Raji (cell line): ENCODE data around the gene ARFGAP3.

Experiments
- POLR2A ChIP-seq: IDR thresholded peaks from 2 replicates; pipeline ENCODE4 v1.6.1; 2011; ENCODE audit warnings: low read depth, low read length, control low read depth; ENCODE audit not compliant: insufficient read depth

Gene ARFGAP3

DNA sequence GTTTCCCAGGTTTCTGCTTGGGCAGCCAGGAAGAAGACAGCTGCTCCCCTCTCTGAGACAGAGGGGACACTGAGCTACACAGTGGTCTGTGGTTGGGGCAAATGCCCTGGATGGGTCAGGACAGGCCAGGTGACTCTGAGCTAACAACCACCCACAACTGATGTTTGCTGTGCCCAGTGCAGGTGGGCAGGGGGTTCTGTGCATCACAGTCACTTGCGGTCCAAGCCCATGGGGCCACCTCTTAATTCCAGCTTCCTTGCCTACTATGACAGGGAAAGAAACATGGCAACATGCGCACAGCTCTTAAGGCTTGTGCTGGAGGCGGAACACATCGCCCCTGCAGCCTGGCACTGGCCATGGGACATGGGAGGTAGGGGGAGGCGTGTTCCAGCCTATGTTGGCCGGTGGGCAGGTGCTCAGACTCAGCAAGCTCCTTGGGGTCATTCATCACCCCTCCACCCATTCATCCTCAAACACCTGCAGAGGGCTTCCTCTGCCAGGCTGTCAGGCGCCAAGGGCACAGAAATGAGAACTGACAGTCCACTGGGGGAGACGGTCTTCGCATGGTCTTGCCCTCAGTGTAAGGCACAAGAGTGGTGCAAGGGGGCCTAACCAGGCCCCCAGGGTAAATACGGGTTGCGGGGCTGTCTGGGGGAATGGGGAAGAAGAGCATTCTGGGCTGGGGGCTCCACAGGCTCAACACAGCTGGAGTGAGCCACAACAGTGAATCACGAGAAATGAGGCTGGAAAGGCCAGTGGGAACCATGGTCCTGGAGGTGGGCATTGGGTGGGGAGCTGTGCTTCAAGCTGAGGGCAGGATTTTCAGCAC is 55.6 kb downstream of the ARFGAP3 start:
- no peak for TF ChIP-seq POLR2A

DNA sequence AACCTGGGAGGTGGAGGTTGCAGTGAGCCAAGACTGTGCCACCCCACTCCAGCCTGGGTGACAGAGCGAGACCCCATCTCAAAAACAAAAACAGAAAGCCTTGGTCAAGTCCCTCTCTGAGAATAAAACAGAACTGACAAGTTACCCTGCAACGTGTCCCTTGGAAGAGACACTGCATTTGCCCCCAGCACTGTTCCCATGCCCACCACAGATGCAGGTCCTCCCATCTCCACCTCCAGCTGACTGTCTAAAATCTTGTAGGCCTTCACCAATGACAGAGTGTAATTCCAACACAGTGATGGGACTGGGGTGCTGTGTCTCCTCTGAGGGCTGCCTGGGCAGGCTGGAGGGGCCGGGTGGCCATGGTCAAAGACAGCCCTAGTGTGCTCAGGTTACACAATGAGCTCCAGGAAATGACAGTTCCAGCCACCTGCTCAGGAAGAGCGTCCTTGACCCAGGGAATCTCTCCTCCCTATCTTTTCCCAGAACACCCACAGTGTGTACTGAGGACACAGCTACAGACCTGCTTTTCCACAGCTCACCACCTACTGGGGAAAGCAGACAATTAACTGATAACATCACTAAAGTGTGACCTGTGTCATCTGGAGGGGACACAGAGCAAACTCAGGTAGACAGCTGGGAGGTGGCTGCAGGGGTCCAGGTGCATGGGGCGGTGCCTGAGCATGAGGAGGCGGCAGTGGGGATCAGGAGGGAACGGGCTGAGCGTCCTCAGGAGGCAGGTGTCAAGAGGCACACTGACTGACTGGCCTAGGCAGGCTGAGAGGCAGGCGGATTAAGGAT is 56.4 kb downstream of the ARFGAP3 start:
- TF ChIP-seq POLR2A = no peak

DNA sequence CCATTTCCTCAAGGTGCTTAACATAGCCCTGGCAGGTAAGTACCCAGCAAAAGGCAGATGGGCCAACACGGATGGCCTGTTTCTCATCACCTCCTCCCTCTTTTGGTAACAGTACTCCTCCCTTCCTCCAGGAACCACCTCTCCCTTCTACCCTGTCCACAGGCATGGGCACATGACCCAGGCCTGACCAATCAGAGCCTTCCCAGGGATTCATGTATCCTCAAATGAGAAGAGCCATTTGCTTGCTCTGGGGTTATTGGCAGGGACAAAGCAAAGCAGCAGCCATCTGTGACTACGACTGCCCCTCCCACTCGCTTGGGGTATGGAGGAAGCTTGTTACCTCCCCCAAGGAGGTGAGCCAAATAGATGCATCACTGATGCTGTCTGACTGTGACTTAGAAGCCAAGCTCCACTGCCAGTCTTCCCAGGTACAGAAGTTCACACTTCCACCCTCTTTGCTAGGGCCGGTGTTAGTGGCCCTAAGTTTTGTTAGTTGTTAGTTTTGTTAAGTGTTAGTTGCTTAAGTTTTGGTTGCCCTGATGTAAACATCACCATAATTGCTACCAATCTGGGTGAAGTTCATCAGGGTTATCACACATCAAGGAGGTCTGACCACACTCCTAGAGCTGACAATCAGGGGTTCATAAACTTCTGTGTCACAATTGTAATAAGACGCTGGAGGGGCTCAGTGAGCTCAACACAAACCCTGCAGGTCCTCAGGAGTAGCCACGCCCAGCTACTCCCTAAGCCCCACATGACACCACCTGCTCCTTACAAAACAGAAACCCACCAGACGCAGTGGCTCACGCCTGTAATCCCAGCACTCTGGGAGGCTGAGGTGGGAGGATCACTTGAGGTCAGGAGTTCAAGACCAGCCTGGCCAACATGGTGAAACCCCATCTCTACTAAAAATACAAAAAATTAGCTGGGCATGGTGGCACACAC is 57.3 kb downstream of the ARFGAP3 start:
- no peak for TF ChIP-seq POLR2A

DNA sequence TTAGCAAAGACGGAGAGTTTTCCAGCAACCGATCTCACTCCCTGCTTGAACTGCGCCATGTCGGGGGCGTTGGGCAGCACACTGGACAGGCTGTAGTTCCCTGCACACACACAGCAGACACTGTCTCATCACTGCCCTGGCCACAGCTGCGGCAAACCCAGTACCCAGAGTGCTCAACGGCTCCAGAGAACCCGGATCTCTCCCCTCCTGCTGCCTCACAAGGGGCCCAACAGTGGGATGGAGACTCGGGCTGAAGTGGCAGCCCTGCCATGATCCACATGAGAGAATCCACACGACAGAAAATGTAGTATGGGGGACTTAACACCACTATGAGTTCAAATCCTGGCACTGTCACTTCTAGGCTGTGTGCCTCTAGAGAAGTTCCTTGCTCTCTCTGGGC is 58.0 kb downstream of the ARFGAP3 start:
- TF ChIP-seq POLR2A = no peak

DNA sequence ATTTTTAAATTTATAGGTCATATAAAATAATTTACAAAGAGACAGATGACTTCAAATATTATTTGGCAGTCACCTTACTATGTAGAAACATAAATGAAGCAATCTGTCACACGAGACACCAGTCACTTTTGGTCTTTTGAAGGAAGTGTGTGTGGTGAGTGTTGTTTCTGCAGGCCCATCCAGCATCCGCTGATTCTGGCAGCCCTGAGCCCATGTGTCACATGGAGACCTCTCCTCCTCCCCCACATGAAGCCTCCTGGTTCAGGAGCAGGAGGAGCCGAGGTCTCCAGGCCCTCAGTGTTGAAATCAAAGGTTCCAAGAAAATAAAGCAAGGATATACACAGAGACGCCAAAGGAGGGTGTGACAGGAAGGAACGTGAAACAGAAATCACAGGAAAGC is 60.1 kb downstream of the ARFGAP3 start:
- no peak for TF ChIP-seq POLR2A

DNA sequence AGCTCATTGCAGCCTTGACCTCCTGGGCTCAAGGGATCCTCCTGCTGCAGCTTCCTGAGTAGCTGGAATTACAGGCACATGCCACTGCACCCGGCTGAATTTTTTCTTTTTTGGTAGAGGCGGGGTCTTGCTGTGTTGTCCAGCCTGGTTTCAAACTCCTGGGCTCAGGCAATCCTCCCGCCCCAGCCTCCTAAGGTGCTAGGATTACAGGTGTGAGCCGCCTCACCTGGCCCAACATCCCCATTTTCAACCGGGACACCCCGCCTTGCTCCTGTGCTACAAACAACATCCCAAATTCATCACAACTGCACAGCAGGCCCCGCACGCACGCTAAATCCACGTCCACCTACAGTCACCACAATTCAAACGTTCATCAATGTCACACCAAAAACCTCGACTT is 61.0 kb downstream of the ARFGAP3 start:
- TF ChIP-seq POLR2A = no peak

DNA sequence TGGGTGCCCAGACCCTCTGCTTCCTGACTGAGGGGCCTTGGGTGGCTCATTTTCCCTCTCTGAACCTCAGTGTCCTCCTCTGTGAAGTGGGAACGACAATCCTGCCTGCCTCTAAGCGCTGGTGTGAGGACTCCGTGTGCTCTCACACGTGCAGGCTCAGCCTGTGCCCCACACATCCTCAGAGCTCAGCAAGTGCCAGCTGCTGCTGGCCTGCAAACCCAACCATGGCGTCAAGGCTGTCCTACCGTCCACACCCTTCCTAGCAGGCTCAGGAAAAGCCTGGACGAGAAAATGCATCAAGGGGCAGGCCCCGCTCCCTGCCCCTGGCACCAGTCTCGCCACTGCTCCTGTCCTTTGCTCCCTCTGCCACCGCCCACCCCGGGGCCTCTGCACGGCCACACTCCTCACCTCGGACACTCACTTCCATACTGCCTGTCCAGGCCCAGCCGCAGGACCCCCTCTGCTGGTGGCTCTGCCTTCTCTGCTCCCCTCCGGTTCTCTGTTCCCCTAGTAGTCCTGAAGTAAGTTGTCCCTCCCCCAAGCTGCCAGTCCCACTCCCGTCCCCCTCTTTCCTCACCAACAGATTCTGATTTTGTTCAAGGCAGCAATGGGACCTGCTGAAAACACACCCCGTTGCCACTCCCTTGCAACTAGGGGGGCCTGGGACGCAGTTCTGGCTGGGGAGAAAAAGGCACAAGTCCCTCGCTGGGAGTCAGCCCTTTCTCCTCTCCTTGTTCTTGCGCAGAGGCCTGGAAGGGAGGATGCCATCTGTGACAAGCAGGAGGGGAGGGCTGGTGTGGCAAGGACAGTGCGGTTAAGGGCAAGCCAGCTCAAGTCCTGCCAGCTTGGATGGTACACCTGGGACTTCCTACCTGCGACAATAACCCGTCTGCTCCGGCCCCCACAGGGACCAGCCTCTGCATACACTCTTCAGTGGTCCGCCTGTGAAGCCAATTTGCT is 62.2 kb downstream of the ARFGAP3 start:
- TF ChIP-seq POLR2A = no peak

DNA sequence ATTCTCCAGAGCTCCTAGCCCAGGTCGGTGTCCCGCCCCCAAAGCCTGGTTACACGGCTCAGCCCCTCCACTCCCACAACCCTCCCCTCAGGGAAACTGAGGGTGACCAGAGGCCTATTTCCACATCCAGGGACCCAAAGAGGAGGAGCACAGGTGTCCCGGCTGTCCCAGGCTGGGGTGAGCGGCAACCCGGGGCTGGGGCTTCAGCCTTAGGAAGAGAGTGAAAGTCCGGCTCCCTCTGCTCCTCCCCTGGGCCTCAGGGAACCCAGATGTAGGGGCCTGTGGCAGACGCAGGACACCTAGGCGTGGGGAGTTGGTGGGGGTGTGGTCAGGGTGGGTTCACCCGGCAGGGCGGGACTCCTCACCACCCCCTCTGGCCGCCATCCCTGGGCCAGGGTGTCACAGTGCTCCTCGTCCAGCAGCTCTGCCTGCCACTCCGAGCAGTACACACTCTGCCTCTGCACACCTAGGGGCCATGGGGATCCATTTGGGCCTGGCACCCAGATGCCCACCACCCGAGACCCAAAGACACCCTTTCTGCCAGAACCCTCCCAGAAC is 63.1 kb downstream of the ARFGAP3 start:
- TF ChIP-seq POLR2A = no peak

DNA sequence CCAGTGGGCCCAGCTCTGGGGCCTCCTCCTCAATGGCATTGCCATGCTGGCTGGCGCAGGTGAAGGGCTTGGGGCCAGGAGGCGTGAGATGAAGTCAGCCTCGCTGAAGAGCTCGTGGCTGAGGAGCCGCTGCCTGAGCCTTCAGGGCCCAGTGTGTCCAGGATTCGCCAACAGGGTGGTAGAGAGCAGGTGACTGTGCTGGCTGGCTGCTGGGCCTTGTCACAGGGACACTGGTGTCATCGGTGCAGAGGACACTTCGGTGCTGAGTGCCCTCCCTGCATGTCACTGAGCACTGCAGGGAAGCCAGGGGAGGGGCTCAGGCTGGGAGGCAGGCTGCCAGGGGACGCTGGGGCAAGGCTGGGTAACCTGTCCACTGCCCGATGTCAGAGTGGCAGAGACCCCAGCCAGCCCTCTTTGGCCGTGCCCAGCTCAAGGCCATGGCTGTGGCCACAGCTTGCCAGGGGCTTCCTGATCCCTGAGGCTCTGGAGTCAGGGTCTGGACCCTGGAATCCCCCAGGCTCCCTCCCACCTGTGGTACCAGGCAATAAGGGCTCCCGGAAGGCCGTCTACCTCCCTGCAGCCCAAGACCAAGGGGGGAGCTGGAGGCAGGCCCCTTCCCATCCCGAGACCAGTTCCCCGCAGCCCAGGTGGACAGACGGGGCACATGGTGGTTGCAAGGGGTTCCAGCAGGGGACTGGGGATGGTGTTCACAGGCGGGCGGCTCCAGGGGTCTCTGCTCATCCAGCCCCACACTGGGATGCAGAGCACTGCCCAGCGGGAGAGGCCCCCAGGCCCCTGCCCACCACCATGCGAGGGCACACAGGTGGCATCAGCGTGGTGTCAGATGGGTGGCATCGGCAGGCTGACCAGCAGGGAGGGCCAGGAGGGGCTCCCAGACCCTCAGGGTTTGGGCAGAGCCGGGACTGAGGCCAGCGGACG is 63.9 kb downstream of the ARFGAP3 start:
- TF ChIP-seq POLR2A = no peak

DNA sequence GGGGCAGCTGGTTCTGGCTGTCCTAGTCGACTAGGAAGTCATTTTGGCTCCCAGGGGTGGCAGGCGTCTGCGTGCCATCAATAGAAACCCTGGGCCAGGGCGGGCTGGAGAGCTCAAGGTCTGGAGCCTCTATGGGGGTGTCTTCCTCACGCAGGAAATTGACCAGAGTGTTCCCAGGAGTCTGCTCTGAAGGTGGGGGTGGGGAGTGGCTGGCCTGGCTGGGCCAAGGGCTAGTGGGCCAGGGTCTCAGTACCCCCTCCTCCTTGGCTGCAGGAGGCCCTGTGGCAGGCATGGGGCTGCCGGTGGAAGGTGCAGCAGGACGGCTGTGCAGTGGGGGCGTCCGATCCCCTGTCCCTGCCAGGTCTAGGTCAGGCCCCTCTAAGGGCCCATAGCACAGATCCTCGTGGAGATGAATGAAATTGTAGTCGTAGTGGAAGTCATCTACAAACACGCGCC is 64.6 kb downstream of the ARFGAP3 start:
- TF ChIP-seq POLR2A = no peak

DNA sequence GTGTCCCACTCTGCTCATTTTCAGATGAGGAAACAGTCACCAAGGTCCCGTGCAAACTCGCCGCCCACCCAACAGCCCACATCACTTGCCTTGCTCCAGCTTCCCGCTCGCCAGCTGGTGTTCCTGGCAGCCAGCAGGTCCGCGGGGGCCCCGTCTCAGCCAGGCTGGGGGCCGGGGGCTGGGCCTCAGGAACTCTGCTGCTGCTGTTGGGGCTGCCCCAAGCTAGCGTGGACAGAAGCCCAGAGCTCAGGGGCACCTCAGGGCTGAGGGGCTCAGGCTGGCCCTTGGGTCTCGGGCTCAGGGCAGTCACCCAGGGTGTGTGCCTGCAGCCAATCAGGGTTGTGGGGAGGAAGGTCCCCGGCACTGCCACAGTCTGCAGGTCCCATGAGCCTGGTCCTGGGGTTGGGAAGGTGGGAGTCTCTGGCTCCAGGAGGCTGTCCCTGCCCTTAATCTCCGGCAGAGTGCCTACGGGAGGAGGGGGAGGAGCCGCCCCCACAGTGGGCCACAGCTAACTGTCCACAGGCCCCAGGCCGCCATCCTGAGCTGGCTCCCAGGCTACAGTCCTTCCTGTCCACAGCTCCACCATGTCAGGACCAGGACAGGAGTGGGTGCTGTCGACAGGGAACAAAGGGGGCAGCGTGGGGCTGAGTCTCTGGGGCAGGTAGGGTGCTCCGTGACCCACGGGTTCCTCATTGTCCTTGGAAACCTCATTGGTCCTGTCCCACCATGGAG is 65.2 kb downstream of the ARFGAP3 start:
- no peak for TF ChIP-seq POLR2A

DNA sequence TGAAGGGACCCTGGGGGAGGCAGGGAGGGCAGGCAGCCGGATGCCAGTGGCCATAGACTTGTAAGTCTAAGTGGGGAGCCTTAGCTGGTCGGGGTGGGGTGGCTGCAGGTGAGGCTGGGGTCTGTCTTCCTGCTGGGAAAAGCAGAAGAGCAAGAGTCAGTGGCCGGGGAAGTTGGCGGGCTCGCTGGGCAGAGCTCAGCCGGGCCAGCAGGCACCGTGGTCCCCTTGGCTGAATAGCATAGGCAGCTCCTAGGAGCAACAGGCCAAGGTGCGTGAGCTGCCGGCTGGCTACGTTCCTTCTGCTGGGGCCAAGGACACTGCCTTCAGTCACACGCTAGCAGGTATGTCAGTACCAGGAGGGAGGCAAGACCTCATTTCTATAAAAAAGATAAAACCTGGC is 68.6 kb downstream of the ARFGAP3 start:
- TF ChIP-seq POLR2A = no peak

DNA sequence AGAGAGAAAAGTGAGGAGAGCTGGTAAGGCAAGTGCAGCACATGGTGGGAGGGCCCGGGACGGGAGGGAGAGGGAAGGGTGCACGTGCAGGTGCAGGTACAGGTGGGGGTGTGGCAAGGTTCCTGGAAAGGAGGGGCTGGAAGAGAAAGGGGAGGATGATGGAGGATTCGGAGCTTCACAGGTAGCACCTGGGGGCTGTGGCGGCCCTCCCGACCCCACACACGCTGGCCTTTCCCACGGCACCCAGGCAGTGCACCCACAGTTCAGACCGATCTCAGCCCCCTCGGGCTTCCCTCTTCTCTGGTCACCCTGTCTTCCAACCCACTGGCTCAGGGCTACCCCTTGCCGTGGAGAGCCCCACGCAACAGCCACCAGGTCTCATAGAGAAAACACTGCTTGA is 69.1 kb downstream of the ARFGAP3 start:
- no peak for TF ChIP-seq POLR2A
